HG02870 (cell line): ENCODE results near the gene DNAJC4.

ENCODE experiments used
- ATAC-seq: cut with Tn5 transposase; IDR thresholded peaks from one replicate; pipeline ENCODE4 v1.9.1; 2021; ENCODE audit warnings: mild to moderate bottlenecking, moderate library complexity; ENCODE audit not compliant: unreplicated experiment

DNAJC4 gene

DNA sequence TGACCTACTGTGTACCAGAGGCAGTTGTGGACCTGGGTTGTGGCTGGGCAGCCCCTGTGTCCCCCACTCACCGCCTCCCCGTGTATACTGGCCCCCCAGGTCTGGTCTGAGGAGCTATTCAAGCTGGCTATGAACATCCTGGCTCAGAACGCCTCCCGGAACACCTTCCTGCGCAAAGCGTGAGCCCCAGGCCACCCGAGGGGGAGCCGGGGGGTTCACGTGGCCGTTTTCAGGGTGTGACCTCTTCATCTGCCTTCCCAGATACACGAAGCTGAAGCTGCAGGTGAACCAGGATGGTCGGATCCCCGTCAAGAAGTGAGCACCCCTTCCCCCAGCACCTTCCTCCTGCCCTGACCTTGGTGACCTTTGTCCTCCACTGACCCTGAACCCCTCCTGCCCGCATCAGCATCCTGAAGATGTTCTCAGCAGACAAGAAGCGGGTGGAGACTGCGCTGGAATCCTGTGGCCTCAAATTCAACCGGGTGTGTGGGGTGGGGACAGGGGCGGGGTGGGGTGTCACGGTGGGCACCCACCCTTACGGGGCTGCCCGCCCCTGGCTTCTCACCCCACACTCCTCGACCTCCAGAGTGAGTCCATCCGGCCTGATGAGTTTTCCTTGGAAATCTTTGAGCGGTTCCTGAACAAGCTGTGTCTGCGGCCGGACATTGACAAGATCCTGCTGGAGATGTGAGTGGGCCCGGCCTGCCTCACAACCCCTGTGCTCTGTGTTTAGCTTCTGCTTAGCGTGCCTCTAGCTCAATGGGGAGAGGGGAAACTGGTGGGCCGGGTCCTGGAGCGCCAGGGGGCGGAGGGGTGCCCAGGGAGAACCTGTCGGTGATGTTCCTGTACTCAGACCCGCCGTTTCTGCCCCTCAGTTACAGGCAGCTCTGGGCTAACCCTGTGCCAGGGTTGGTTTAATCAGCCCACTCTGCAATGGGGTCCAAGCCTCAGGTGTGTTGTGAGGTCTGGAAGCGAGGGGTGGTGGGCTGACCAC lies 25.1 kb downstream of the DNAJC4 start:
- ATAC-seq = no peak

DNA sequence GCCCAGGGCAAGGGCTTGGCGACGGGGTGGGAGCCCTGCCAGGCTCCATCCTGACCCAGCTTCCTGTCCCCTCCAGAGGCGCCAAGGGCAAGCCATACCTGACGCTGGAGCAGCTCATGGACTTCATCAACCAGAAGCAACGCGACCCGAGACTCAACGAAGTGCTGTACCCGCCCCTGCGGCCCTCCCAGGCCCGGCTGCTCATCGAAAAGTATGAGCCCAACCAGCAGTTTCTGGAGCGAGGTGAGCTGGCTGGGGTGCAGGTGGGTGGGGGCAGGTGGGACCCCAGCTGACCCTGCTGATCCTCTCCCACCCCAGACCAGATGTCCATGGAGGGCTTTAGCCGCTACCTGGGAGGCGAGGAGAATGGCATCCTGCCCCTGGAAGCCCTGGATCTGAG lies 26.0 kb downstream of the DNAJC4 start:
- ATAC-seq = no peak

GRCh38 chr11:64258356-64258755 lies 28.0 kb downstream of the DNAJC4 start:
- ATAC-seq = no peak

- ATAC-seq = no peak
Observed at GRCh38 chr11:64258946-64259532, 28.7 kb downstream of the DNAJC4 start.

DNA sequence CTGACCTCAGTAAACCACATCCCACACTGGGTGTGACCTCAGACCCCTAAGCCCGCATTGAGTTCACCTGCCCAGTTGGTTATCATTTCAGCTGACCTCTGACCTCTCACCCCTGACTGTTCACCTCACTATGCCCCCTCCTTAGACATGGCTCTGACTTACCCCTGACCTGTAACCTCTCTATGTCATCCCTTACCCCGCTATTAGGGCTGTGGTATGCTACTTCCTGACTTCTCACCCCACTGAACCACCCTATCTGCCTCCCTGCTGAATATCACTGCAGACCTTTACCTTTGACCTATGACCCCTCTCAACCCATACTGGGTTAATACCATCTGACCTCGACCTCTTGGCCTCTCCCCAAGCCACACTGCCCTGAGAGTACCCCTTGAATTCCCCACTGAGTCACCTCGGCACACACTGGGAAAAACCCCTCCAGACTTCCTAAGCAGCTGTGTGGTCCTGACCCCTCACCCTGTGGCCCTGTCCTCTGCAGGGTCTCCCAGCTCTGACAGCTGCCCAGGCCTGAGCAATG lies 29.3 kb downstream of the DNAJC4 start:
- no peak for ATAC-seq

DNA sequence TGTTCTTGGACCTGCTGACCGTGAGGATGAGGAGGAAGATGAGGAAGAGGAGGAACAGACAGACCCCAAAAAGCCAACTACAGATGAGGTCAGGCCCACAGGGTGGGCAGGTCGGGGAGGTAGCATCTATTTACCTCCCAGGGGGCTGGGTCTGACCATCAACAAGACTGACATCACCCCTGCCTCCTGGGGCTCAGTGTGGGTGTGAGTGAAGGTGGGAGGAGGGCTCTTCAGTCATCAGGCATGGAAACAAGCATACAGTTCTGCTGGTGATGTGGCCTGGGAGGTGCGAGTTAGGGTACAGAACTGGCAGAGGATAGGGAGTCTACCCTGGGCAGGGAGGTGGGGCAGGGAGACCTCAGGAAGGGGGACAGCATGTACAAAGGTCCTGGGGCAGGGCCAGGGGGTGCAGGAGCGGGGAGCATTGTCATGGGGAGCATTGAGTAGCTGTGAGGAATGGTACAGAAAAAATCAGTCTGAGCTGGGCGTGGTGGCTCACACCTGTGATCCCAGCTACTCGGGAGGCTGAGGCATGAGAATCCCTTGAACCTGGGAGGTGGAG lies 29.9 kb downstream of the DNAJC4 start:
- no peak for ATAC-seq

DNA sequence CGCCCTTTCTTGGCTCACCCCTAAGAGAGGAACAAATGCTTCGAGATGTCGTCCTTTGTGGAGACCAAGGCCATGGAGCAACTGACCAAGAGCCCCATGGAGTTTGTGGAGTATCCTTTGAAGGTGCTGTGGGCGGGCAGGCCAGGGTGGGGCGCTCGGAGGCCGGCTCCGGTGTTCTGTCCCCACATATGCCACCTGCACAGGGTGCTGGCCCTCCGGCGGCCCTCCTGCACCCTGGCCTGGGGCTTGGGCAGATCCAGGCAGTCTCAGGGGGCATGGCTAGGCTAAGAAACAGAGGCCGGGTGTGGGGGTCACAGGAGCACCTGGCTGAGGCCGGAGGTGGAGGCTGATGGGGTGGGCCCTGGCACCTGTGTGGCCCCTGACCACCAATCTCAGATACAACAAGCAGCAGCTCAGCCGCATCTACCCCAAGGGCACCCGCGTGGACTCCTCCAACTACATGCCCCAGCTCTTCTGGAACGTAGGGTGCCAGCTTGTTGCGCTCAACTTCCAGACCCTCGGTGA lies 31.3 kb downstream of the DNAJC4 start:
- no peak for ATAC-seq

GRCh38 chr11:64262271-64263002 lies 32.1 kb downstream of the DNAJC4 start:
- ATAC-seq = no peak

GRCh38 chr11:64263021-64263946 lies 32.9 kb downstream of the DNAJC4 start:
- no peak for ATAC-seq

DNA sequence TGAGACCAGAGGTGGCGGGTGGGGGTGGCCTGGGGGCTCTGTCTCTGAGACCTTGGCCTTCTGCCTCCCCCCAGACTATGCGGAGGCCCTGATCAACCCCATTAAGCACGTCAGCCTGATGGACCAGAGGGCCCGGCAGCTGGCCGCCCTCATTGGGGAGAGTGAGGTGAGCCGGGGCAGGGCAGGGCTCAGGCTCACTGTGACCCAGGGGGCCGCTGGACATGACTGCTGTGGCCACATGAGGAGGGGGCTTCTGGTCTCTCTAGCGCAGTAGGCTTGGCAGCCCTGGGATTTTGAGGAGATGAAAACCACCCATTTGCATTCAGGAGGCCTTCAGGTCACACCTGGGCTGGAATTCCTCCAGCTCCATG lies 33.6 kb downstream of the DNAJC4 start:
- ATAC-seq = no peak

DNA sequence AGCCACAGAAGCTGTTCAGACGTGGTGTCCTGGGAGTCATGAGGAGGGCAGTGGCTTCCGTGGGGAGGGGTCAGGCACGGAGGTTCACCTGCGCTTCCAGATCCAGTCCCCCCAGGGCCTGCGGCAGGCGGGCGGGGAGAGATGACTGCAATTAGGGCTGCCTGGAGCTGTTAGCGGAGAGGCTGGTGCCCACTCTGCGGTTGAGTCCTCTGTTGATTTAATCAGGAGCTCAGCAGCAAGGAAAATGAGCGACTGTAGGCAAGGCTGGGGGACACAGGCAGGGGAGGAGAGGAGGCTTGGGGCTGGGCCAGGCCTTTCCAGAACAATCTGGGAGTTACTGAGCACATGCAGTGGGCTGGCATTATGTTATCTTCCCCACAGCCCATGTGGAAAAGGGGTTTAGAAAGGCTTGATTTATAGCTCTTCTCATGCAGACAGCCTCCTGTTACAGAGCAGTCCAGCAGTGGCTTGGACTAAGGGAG lies 34.1 kb downstream of the DNAJC4 start:
- ATAC-seq = no peak

- no peak for ATAC-seq
Observed at GRCh38 chr11:64265176-64266160, 35.1 kb downstream of the DNAJC4 start.

- ATAC-seq = no peak
Observed at GRCh38 chr11:64266339-64266738, 36.0 kb downstream of the DNAJC4 start.

DNA sequence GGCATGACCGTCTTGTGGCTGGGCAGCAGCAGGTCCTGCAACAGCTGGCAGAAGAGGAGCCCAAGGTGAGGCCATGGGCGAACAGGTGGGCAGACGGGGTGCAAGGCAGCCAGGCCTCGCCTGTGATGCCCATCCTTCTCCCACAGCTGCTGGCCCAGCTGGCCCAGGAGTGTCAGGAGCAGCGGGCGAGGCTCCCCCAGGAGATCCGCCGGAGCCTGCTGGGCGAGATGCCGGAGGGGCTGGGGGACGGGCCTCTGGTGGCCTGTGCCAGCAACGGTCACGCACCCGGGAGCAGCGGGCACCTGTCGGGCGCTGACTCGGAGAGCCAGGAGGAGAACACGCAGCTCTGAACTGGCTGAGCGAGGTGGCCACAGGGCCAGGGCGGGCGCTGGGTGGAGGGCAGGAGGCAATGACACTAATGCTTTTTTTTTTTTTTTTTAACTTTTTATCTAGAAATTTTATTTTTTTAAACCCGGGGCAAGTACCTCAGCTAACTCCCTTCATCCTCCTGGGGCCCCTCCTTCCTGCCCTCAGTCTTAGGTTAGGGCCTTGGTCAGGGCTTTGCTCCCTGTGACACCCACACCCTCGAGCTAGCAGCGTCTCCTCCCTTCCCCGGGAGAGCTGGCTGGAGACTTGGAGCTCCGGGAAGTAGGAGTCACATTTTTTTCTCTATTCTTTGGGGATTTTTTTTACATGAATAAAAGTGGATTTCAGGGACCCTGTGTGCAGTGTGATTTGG lies 37.0 kb downstream of the DNAJC4 start:
- ATAC-seq = no peak

GRCh38 chr11:64268025-64268892 lies 37.9 kb downstream of the DNAJC4 start:
- no peak for ATAC-seq

DNA sequence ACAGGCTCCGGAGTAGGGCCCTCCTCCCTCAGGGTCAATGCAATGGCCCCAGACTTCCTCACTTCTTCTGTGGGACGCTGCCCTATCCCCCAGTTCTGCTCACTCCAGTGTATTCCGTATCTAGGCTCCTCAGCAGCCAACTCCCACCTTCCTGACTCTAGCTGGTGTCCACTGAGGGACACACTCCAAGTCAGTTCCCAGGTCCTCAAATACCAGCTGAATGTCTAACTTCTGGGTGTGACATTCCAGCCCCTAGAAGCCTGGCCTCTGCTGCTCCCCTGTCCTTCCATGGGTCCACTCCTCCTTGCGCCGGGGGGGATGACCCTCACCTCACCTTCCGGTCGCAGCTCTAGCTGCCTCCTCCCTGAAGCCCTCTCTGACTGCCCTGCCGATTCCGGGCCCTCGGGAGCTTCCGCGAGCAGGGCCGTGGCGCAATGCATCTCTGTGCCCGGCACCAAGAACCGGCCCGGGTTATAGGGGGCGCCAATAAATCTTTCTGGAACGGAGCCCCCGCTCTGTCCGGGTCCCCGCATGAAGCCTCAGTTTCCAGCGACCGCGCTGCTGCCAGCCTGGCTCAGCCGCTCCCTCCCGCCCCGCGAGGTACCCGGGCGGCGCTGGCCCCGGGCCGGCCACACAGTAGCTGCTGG lies 38.7 kb downstream of the DNAJC4 start:
- no peak for ATAC-seq
